CD4-positive, CD25-positive, alpha-beta regulatory T cell (primary cell): Measurements from ENCODE around the gene DACH2. TPM values are rescaled to one million over a fixed set of nuclear protein-coding genes. Genes with fewer than 3 reads are reported as not detected.
"Not testable (repeated sequence)": the region's sequence is repeated elsewhere in the genome, so short reads cannot be mapped to it uniquely, and the experiment has no call there.

Source experiments
- ATAC-seq, 2 donors: fragments of 150-1000 bp; cut with Tn5 transposase; one replicate each; pipeline ENCODE4 v1.10.0; 2021; ENCODE audit warnings: low read depth in 2 of 2, moderate number of reproducible peaks in 2 of 2, moderate library complexity in 1 of 2
- DNase-seq, 3 donors: peaks; one replicate each; pipeline versions ENCODE4 v3.0.0 to v3.0.0-alpha.2; 2012 to 2022; ENCODE audit warnings: mixed read lengths in 1 of 3
- H3K27ac ChIP-seq: one replicate; pipeline ENCODE4 v1.7.0; 2013; ENCODE audit warnings: mild to moderate bottlenecking, low read length; ENCODE audit not compliant: insufficient read depth, poor library complexity, severe bottlenecking
- H3K27me3 ChIP-seq: one replicate; pipeline ENCODE4 v1.7.0; 2013; ENCODE audit warnings: low read length; ENCODE audit not compliant: control insufficient read depth, insufficient read depth
- H3K36me3 ChIP-seq: one replicate; pipeline ENCODE4 v1.7.0; 2013; ENCODE audit warnings: mild to moderate bottlenecking, low read length, moderate library complexity; ENCODE audit not compliant: control insufficient read depth, insufficient read depth
- H3K4me1 ChIP-seq: 2 replicates; pipeline ENCODE4 v1.7.0; 2013; ENCODE audit warnings: mild to moderate bottlenecking, low read length; ENCODE audit not compliant: insufficient read depth, control insufficient read depth, poor library complexity, severe bottlenecking
- H3K4me3 ChIP-seq: one replicate; pipeline ENCODE4 v1.7.0; 2013; ENCODE audit warnings: low read depth, mild to moderate bottlenecking, low read length, moderate library complexity
- H3K9me3 ChIP-seq, 2 experiments: 1 replicate in 1 of 2; 2 replicates in 1 of 2; pipeline ENCODE4 v1.7.0; 2013; ENCODE audit warnings: low read length in 2 of 2, mild to moderate bottlenecking in 1 of 2, moderate library complexity in 1 of 2; ENCODE audit not compliant: control insufficient read depth in 2 of 2
- H3K27ac Mint-ChIP-seq, 3 donors: one replicate each; pipeline ENCODE4 v1.8.0; 2020 to 2022; ENCODE audit warnings: mild to moderate bottlenecking in 3 of 3, mixed read lengths in 3 of 3, moderate library complexity in 2 of 3
- H3K27me3 Mint-ChIP-seq: one replicate; pipeline ENCODE4 v1.8.0; 2022; ENCODE audit warnings: mild to moderate bottlenecking, mixed read lengths
- H3K36me3 Mint-ChIP-seq: one replicate; pipeline ENCODE4 v1.8.0; 2020; ENCODE audit warnings: mixed read lengths
- H3K4me1 Mint-ChIP-seq, 4 donors: one replicate each; pipeline ENCODE4 v1.8.0; 2020 to 2022; ENCODE audit warnings: mixed read lengths in 4 of 4, mild to moderate bottlenecking in 1 of 4
- H3K4me3 Mint-ChIP-seq, 4 donors: one replicate each; pipeline ENCODE4 v1.8.0; 2020 to 2022; ENCODE audit warnings: mild to moderate bottlenecking in 4 of 4, mixed read lengths in 4 of 4, moderate library complexity in 3 of 4
- H3K9me3 Mint-ChIP-seq, 7 donors: one replicate each; pipeline ENCODE4 v1.8.0; 2020 to 2022; ENCODE audit warnings: mixed read lengths in 7 of 7, mild to moderate bottlenecking in 3 of 7, moderate library complexity in 2 of 7
- polyA plus RNA-seq, 4 donors: library from polyadenylated mRNA; unstranded; fragments of 300-500 nt; fragmentation: Illumina TruSeq; gene quantifications; one replicate each; pipeline ENCODE4 v1.2.3, GENCODE V29; 2021
- total RNA-seq: library from RNA; stranded (reverse); gene quantifications from one replicate; pipeline ENCODE4 v1.2.3, GENCODE V29; 2022

The DACH2 gene
- total and polyA plus RNA-seq, 5 donors from 2014 or later, result not detected

GRCh38 chrX:86146102-86146501, 2.1 kb upstream of the DACH2 start:
- Mint-ChIP-seq H3K4me3 (no peak overlapping the region), H3K4me1 (peaks cover 0 to 7% (median 5%) of the 10 kb centered on the region in 4 donors), H3K36me3 (no peaks in the 10 kb centered on the region), H3K27ac (no peak overlapping the region), H3K27me3 (peaks cover 11% of the 10 kb centered on the region), H3K9me3 (peaks cover 0 to 7% (median 0%) of the 10 kb centered on the region in 7 donors)
- no peak for ATAC-seq
- Histone ChIP-seq H3K27ac (no peak overlapping the region), H3K27me3 (peaks cover 8% of the 10 kb centered on the region), H3K36me3 (no peaks in the 10 kb centered on the region), H3K4me3 (no peak overlapping the region), H3K4me1 (no peaks in the 10 kb centered on the region), H3K9me3 (no peaks in the 10 kb centered on the region)
- DNase-seq, result no peak

- Mint-ChIP-seq H3K27me3 (peaks cover 11% of the 10 kb centered on the region), H3K4me1 (peaks cover 0 to 7% (median 5%) of the 10 kb centered on the region in 4 donors), H3K36me3 (no peaks in the 10 kb centered on the region), H3K9me3 (peaks cover 0 to 4% (median 0%) of the 10 kb centered on the region in 7 donors), H3K4me3 (peak overlapping the region in 3 of 4 donors; percentile 22 to 73 (median 70)), H3K27ac (no peak overlapping the region)
- no peaks in the 10 kb centered on the region for H3K4me1 ChIP-seq
- DNase-seq (no peak), ATAC-seq (no peak)
- no peaks in the 10 kb centered on the region for H3K36me3 ChIP-seq
- no peak overlapping the region for H3K4me3 ChIP-seq
- no peak overlapping the region for H3K27ac ChIP-seq
- H3K27me3 ChIP-seq, result peaks cover 8% of the 10 kb centered on the region
- H3K9me3 ChIP-seq, result no peaks in the 10 kb centered on the region
These were observed 343 bp downstream of the DACH2 start for GRCh38 chrX:86148594-86148993.

GRCh38 chrX:86149119-86149518, 868 bp downstream of the DACH2 start:
- Mint-ChIP-seq H3K4me3 (peak overlapping the region in 2 of 4 donors; percentile 56 to 73), H3K9me3 (peaks cover 0 to 4% (median 0%) of the 10 kb centered on the region in 7 donors), H3K36me3 (no peaks in the 10 kb centered on the region), H3K27me3 (peaks cover 11% of the 10 kb centered on the region), H3K27ac (no peak overlapping the region), H3K4me1 (peaks cover 0 to 7% (median 5%) of the 10 kb centered on the region in 4 donors)
- Histone ChIP-seq H3K27ac (no peak overlapping the region), H3K36me3 (no peaks in the 10 kb centered on the region), H3K9me3 (no peaks in the 10 kb centered on the region), H3K27me3 (peaks cover 8% of the 10 kb centered on the region), H3K4me3 (no peak overlapping the region), H3K4me1 (no peaks in the 10 kb centered on the region)
- DNase-seq (no peak), ATAC-seq (no peak)

GRCh38 chrX:86154553-86154952, 6.3 kb downstream of the DACH2 start:
- Histone ChIP-seq H3K4me3 (no peak overlapping the region), H3K36me3 (no peaks in the 10 kb centered on the region), H3K4me1 (no peaks in the 10 kb centered on the region), H3K9me3 (no peaks in the 10 kb centered on the region), H3K27me3 (peaks cover 3% of the 10 kb centered on the region), H3K27ac (no peak overlapping the region)
- Mint-ChIP-seq H3K36me3 (no peaks in the 10 kb centered on the region), H3K27ac (no peak overlapping the region), H3K9me3 (peaks cover 0 to 1% (median 0%) of the 10 kb centered on the region in 7 donors), H3K4me3 (no peak overlapping the region), H3K4me1 (no peaks in the 10 kb centered on the region), H3K27me3 (peaks cover under 1% of the 10 kb centered on the region)
- ATAC-seq (no peak), DNase-seq (no peak)

GRCh38 chrX:86171366-86171765, 23.1 kb downstream of the DACH2 start:
- no peak overlapping the region for H3K4me3 ChIP-seq
- no peak overlapping the region for H3K27ac Mint-ChIP-seq
- DNase-seq, result peak in 1 of 3 donors; percentile 9
- no peak for ATAC-seq
- no peaks in the 10 kb centered on the region for H3K9me3 ChIP-seq
- H3K27me3 Mint-ChIP-seq, result no peaks in the 10 kb centered on the region
- H3K9me3 Mint-ChIP-seq, result peaks cover 0 to 7% (median 0%) of the 10 kb centered on the region in 7 donors
- no peaks in the 10 kb centered on the region for H3K36me3 ChIP-seq
- H3K4me1 ChIP-seq, result no peaks in the 10 kb centered on the region
- no peaks in the 10 kb centered on the region for H3K36me3 Mint-ChIP-seq
- no peaks in the 10 kb centered on the region for H3K27me3 ChIP-seq
- no peaks in the 10 kb centered on the region for H3K4me1 Mint-ChIP-seq
- H3K4me3 Mint-ChIP-seq, result no peak overlapping the region
- H3K27ac ChIP-seq, result no peak overlapping the region

- Mint-ChIP-seq H3K27ac (no peak overlapping the region), H3K36me3 (no peaks in the 10 kb centered on the region), H3K9me3 (peaks cover 0 to 7% (median 0%) of the 10 kb centered on the region in 7 donors), H3K4me1 (no peaks in the 10 kb centered on the region), H3K27me3 (no peaks in the 10 kb centered on the region), H3K4me3 (no peak overlapping the region)
- Histone ChIP-seq H3K36me3 (no peaks in the 10 kb centered on the region), H3K27me3 (no peaks in the 10 kb centered on the region), H3K27ac (no peak overlapping the region), H3K4me1 (no peaks in the 10 kb centered on the region), H3K4me3 (no peak overlapping the region), H3K9me3 (no peaks in the 10 kb centered on the region)
- ATAC-seq (no peak), DNase-seq (no peak)
These were observed 30.7 kb downstream of the DACH2 start for GRCh38 chrX:86178906-86179305.

GRCh38 chrX:86181325-86181724, 33.1 kb downstream of the DACH2 start:
- H3K27me3 ChIP-seq, H3K36me3 ChIP-seq, ATAC-seq, H3K4me1 Mint-ChIP-seq, H3K27ac ChIP-seq, H3K9me3 ChIP-seq, H3K4me3 ChIP-seq, DNase-seq, H3K4me3 Mint-ChIP-seq, H3K27me3 Mint-ChIP-seq, H3K9me3 Mint-ChIP-seq, H3K4me1 ChIP-seq, H3K27ac Mint-ChIP-seq, H3K36me3 Mint-ChIP-seq: not testable (repeated sequence)

- Histone ChIP-seq H3K27me3 (no peaks in the 10 kb centered on the region), H3K4me3 (no peak overlapping the region), H3K4me1 (no peaks in the 10 kb centered on the region), H3K27ac (no peak overlapping the region), H3K9me3 (no peaks in the 10 kb centered on the region), H3K36me3 (no peaks in the 10 kb centered on the region)
- Mint-ChIP-seq H3K27ac (no peak overlapping the region), H3K4me3 (no peak overlapping the region), H3K9me3 (peaks cover 0 to 4% (median 0%) of the 10 kb centered on the region in 7 donors), H3K27me3 (no peaks in the 10 kb centered on the region), H3K36me3 (no peaks in the 10 kb centered on the region), H3K4me1 (no peaks in the 10 kb centered on the region)
- ATAC-seq (no peak), DNase-seq (no peak)
These were observed 44.6 kb downstream of the DACH2 start for GRCh38 chrX:86192827-86193226.
